Stomach (tissue), 9 donors: ENCODE data around the gene CDH23. TPM values are rescaled to one million over a fixed set of nuclear protein-coding genes. Genes with fewer than 3 reads are reported as not detected.

Experiments used
- DNase-seq, 2 donors: peaks; one replicate each; pipeline versions ENCODE4 v3.0.0 to v3.0.0-alpha.2; 2013 to 2019
- H3K27ac ChIP-seq, 5 donors: fragments of 200-600 bp in 4 of 5; sonication (generic) in 4 of 5; one replicate each; pipeline ENCODE4 v1.5.1; 2013 to 2019; ENCODE audit warnings: mild to moderate bottlenecking in 1 of 5, moderate library complexity in 1 of 5
- H3K27me3 ChIP-seq, 3 donors: fragments of 200-600 bp; sonication (generic); one replicate each; pipeline ENCODE4 v1.5.1; 2017 to 2019; ENCODE audit warnings: mixed run types in 1 of 3
- H3K36me3 ChIP-seq, 4 donors: fragments of 200-600 bp; sonication (generic); 1 replicate in 3 of 4; 2 replicates in 1 of 4; pipeline ENCODE4 v1.5.1; 2016 to 2019
- H3K4me1 ChIP-seq, 4 donors: fragments of 200-600 bp; sonication (generic); one replicate each; pipeline ENCODE4 v1.5.1; 2016 to 2019
- H3K4me3 ChIP-seq, 4 donors: fragments of 200-600 bp; sonication (generic) in 3 of 4; one replicate each; pipeline ENCODE4 v1.5.1; 2016 to 2019; ENCODE audit warnings: mild to moderate bottlenecking in 1 of 4
- H3K9me3 ChIP-seq, 4 donors: fragments of 200-600 bp; sonication (generic); one replicate each; pipeline ENCODE4 v1.5.1; 2016 to 2019
- EP300 ChIP-seq: sonication (generic); formaldehyde crosslinking; IDR thresholded peaks from one replicate; pipeline ENCODE4 v1.6.1; 2017; ENCODE audit warnings: antibody characterized with exemption
- POLR2A ChIP-seq, 4 donors: fragments of 450-650 bp; IDR thresholded peaks; one replicate each; pipeline ENCODE4 v1.6.1; 2016; ENCODE audit warnings: antibody characterized with exemption in 4 of 4, control low read depth in 2 of 4, mild to moderate bottlenecking in 1 of 4, moderate library complexity in 1 of 4
- POLR2AphosphoS5 ChIP-seq, 3 donors: sonication (generic); formaldehyde crosslinking; IDR thresholded peaks; one replicate each; pipeline ENCODE4 v1.6.1; 2016; ENCODE audit warnings: antibody characterized with exemption in 3 of 3
- WGBS, 5 donors: extraction: QIAGEN DNeasy Blood & Tissue Kit in 3 of 5; methylation state at CpG; one replicate each; pipeline versions ENCODE4 v1.1.5 to v1.1.7; 2013 to 2018; 5-methylcytosine and 5-hydroxymethylcytosine counted together
- intact Hi-C: fragments of 100-400 bp; cut with DNase I; formaldehyde crosslinking; loops from one replicate; pipeline ENCODE4 v1.15.1; 2023; ENCODE audit warnings: low total_unique reads
- polyA plus RNA-seq, 3 donors: library from polyadenylated mRNA; stranded (reverse); fragments of 200-250 nt; gene quantifications; one replicate each; pipeline ENCODE4 v1.2.3, GENCODE V29; 2013
- total RNA-seq, 5 donors: library from RNA; depleted of rRNA; stranded (reverse); fragments of >200 nt; gene quantifications; one replicate each; pipeline versions ENCODE4 v1.1.0 to v1.2.3, GENCODE V29; 2014 to 2016
- TF ChIP-seq, protein P1 (sequence below), 7 experiments: fragments of 450-650 bp in 4 of 7; fragments of 200-600 bp in 3 of 7; sonication (generic) in 3 of 7; IDR thresholded peaks; one replicate each; pipeline ENCODE4 v1.5.1; 2016 to 2019; ENCODE audit warnings: antibody characterized with exemption in 7 of 7, control low read depth in 2 of 7, mild to moderate bottlenecking in 1 of 7
- donor health status: healthy with polysubstance abuse.
- donor health status: Bipolar disorder and iron deficiency.
- donor health status: healthy.

Gene CDH23
- total and polyA plus RNA-seq, 8 donors, result 0.31 to 8.2 (median 2.2) TPM

DNA sequence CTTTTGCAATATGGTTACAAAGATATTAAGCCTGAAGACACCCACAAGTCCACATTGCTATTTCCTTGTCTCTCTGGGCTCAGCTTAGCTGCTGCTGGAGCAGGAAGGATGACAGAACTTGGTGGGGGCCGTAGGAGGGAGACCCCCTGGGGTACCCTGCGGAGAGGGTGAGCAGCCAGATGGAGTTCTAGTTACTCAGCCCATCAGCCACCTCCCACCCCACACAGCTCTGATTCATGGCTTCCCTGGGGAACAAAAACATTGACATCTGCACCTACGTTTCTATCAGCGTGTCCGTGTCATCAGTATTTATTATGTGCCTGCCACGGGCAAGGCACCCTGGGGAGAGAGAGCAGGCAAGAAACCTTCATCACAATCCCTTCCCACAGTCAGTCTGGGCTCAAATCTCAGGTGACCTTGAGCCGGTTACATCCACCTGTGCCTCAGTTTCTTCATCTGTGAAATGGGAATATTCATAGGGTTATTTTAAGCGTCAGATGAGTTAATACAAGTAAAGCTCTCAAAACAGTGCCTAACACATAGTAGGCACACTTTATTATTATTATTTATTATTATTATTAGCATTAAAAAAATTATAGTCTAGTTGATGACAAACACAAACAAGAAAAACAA, 191.3 kb downstream of the CDH23 start:
- intact Hi-C loops, result no loop called here
- H3K27ac ChIP-seq, result no peak overlapping the region
- H3K27me3 ChIP-seq, result peaks cover 0 to 15% (median 15%) of the 10 kb centered on the region in 3 donors
- TF ChIP-seq EP300 (no peak), POLR2A (IDR thresholded peaks at IDR 0.05) (no peak), POLR2AphosphoS5 (IDR thresholded peaks at IDR 0.05) (no peak)
- TF ChIP-seq, protein P1, sequence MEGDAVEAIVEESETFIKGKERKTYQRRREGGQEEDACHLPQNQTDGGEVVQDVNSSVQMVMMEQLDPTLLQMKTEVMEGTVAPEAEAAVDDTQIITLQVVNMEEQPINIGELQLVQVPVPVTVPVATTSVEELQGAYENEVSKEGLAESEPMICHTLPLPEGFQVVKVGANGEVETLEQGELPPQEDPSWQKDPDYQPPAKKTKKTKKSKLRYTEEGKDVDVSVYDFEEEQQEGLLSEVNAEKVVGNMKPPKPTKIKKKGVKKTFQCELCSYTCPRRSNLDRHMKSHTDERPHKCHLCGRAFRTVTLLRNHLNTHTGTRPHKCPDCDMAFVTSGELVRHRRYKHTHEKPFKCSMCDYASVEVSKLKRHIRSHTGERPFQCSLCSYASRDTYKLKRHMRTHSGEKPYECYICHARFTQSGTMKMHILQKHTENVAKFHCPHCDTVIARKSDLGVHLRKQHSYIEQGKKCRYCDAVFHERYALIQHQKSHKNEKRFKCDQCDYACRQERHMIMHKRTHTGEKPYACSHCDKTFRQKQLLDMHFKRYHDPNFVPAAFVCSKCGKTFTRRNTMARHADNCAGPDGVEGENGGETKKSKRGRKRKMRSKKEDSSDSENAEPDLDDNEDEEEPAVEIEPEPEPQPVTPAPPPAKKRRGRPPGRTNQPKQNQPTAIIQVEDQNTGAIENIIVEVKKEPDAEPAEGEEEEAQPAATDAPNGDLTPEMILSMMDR (IDR thresholded peaks at IDR 0.05), result no peak
- no peak for DNase-seq
- H3K4me1 ChIP-seq, result peaks cover 0 to 10% (median 4%) of the 10 kb centered on the region in 4 donors
- H3K9me3 ChIP-seq, result no peaks in the 10 kb centered on the region
- H3K36me3 ChIP-seq, result no peaks in the 10 kb centered on the region
- H3K4me3 ChIP-seq, result no peak overlapping the region
- WGBS, 5 donors, result 70 to 75% (median 74%) methylated on average over 8 of the region's 8 CpGs

DNA sequence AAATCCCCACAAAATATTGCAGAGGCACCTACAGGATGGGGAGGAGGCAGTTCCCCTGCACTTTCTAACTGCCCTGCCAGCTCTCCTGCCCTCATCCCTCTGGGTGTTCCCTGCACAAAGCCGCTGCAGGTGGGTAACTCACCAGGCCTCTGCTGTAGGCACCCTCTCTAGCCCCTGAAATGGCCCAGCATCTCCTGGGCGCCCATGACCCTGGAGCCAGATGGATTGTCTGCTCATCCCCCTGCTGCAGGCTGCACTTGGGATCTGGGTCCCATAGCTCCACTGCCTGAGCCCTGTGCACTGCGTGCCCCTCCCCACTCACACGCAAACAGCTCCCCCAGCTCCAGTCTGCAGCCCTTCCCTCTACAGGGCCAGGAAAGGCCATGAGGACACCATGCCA, 192.0 kb downstream of the CDH23 start:
- Histone ChIP-seq H3K4me3 (no peak overlapping the region), H3K4me1 (peaks cover 0 to 10% (median 4%) of the 10 kb centered on the region in 4 donors), H3K27ac (no peak overlapping the region), H3K27me3 (peaks cover 0 to 15% (median 10%) of the 10 kb centered on the region in 3 donors), H3K36me3 (no peaks in the 10 kb centered on the region), H3K9me3 (no peaks in the 10 kb centered on the region)
- WGBS, 5 donors, result 75 to 91% (median 85%) methylated on average over 4 of the region's 4 CpGs
- TF ChIP-seq POLR2A (IDR thresholded peaks at IDR 0.05) (no peak), EP300 (no peak), POLR2AphosphoS5 (IDR thresholded peaks at IDR 0.05) (no peak)
- TF ChIP-seq, protein P1 (IDR thresholded peaks at IDR 0.05), result no peak
- no peak for DNase-seq
- intact Hi-C loops, result no loop called here

DNA sequence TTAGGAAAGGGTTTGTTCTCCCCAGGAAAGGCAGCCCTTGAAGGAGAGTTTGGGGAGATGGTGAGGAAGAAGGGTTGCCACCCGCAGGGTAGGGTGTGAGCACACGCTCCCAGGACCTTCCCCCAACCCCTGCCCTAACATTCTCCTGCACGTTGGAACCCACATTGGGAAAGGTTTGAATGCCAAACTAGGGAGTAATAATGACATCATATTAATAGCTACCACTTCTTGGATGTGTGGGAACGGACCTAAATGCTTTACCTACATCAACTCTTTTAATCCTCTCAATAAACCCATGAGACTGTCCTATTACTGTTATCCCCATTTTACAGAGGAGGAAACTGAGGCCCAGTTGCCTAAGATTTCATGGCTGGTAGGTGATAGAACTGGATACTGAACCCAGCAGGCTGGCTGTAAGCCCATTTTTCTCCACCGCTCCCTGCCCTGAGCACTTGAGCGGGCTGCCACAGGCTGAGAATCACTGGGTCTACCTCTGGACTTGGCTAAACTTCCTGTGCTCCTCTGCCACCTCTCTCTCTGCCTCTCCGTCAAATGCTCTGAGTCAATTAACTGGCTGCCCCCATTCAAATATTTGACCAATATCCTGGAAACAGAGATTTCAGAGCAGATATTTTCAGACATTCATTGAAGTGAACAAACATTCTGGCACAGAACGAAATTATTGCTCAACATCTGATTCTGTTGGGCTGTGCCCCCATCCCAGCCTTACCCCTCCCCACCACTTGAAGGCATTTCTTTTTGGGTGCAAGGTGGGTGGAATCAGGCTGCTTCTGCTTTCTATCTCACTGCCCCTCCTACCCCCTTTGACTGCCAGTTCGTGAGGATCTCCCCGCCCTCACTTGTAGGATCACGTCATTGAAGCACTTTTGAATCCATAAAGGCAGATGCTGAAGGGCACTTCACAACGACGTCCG, 193.2 kb downstream of the CDH23 start:
- intact Hi-C loops, result no loop called here
- DNase-seq, result peak in 1 of 2 donors; percentile 44
- Histone ChIP-seq H3K4me1 (peaks cover 0 to 10% (median 4%) of the 10 kb centered on the region in 4 donors), H3K27ac (no peak overlapping the region), H3K36me3 (no peaks in the 10 kb centered on the region), H3K9me3 (no peaks in the 10 kb centered on the region), H3K4me3 (no peak overlapping the region), H3K27me3 (peaks cover 0 to 15% (median 10%) of the 10 kb centered on the region in 3 donors)
- 38 to 50% (median 50%) methylated on average over 14 of the region's 14 CpGs for WGBS, 5 donors
- TF ChIP-seq, protein P1 (IDR thresholded peaks at IDR 0.05), result no peak
- TF ChIP-seq POLR2A (IDR thresholded peaks at IDR 0.05) (no peak), POLR2AphosphoS5 (IDR thresholded peaks at IDR 0.05) (no peak)

DNA sequence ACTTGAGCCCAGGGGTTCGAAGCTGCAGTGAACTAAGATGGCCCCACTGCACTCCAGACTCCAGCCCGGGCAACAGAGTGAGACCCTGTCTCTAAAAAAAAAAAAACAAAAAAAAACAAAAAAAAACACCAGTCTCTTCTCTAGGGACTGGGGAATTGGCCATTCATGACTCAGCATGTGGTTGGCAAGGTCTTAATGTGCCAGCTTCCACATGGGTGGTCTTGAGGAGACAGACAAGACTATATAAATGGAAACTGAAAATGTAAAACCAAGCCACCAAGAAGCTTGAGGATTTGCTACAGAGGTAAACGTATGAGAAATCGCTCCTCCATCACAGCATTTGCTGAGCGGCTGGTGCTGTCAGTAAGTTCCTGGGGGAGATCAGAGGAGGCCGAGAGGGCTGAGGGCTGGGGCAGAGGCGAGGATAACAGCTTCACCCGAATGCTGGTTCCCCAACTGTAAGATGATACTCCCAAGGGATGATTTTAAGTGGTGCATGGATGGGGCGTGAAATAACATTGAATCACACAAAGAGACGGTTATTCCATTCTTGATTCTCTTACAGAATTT, 194.1 kb downstream of the CDH23 start:
- no peaks in the 10 kb centered on the region for H3K36me3 ChIP-seq
- no peak for TF ChIP-seq POLR2A (IDR thresholded peaks at IDR 0.05)
- no peak for TF ChIP-seq POLR2AphosphoS5 (IDR thresholded peaks at IDR 0.05)
- H3K27me3 ChIP-seq, result peaks cover 0 to 11% (median 10%) of the 10 kb centered on the region in 3 donors
- no peaks in the 10 kb centered on the region for H3K9me3 ChIP-seq
- H3K27ac ChIP-seq, result no peak overlapping the region
- DNase-seq, result no peak
- peaks cover 0 to 10% (median 4%) of the 10 kb centered on the region in 4 donors for H3K4me1 ChIP-seq
- WGBS, 5 donors, result 81 to 93% (median 85%) methylated on average over 10 of the region's 10 CpGs
- intact Hi-C loops, result no loop called here
- H3K4me3 ChIP-seq, result no peak overlapping the region
